Left lobe of liver (tissue), 2 donors: Measurements from ENCODE around the gene SND1. TPM values are rescaled to one million over a fixed set of nuclear protein-coding genes. Genes with fewer than 3 reads are reported as not detected.
A peak's percentile ranks its signal among the peaks of the same experiment; 100 is the strongest.

Experiments used
- ATAC-seq: fragments of 200-7000 bp; cut with Tn5 transposase; one replicate; pipeline ENCODE4 v1.9.1; 2020; ENCODE audit warnings: mild to moderate bottlenecking, moderate library complexity
- DNase-seq: peaks from one replicate; pipeline ENCODE4 v3.0.0-alpha.2; 2020; ENCODE audit warnings: low spot score
- total RNA-seq: library from RNA; stranded (reverse); gene quantifications from one replicate; pipeline ENCODE4 v1.2.1, GENCODE V29; 2021
- donor health status: DM: no; HTN: no; CAD: no; lungs with moderate emphysema.
- donor health status: DM: no; HTN: yes; CAD: no.

Gene SND1
- total RNA-seq, 1 donor from 2014 or later: 152 TPM

DNA sequence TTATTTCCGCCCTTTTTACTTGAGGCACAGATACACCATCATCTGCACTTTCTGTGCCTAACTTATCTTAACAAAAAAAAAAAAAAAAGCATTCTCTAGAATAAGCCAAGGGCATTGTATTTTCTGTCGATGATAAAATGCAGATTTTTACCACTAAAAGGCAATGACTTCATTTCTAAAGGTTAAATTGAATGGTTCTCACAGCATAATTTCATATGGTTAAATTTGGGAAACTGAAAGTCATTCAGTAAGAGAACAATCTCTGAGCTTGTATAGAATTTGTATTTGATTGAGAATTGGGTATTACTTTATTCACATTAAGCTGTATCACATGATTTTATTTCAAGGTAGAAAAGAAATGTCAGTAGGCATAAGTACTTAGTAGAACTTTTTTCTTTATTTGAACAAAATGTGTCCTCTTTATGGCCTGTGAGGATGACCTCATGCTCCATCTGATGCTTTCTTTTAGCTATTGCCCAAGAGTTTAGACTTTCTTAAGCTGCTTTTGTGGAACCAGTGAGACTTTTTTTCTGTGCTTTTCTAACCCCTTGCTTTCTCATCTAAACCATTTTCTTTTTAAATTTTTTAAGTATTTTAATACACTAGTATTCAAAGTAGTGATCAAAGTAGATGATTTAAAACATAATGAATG is 268.9 kb downstream of the SND1 start:
- no peak for ATAC-seq
- no peak for DNase-seq

DNA sequence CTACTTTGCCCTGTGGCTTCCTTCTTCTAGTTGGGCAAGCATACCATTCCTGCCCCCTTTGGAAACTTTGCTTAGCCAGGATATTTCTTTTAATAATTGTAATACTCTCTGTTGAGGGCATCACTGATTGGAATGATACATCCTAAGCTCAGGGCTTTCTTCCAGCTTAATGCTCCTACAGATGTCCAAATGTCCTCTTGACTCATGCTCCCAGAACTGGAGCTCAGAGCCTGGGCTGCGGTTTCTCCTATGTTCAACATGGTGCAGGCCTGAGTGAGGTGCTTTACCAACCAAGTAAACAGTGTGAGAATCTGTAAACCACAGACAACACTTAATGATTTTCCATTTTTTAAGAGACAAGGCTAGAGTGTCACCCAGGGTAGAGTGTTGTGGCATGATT is 270.7 kb downstream of the SND1 start:
- no peak for ATAC-seq
- DNase-seq: no peak

DNA sequence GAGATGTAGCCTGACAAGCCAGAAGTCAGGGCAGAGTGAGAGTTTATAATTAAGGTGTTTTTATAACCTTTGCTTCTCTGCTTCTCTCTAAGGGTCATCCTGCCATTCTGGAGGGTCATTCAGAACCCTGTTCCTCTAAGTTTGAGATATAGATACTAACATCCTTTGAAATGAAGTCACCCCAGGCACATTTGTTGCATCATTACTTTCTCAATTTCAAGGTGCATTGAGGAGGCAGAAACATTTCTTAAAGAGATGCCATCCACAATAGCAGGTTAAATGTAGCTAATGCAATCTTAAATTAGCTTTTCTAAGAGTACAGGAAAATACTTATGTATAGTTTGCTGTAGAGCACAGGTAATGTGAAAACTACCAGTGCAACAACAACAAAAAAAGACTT is 272.9 kb downstream of the SND1 start:
- ATAC-seq (no peak), DNase-seq (no peak)

DNA sequence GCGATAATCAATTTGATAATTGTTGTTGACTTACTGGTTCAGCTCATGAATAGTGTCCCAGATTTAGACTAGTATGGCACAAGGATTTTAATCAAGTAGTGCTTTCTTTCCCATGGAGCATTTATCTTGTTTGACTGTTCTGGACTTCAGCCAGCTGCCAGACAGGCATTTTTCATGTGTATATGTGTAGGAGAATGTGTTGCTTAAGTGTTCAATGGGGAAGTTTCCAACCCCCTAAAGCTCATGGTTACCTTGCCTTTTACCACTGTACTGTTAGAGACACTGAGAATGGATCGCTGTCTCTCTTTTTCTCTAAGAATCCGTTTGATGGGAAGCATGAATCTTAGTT is 275.3 kb downstream of the SND1 start:
- ATAC-seq (no peak), DNase-seq (no peak)

DNA sequence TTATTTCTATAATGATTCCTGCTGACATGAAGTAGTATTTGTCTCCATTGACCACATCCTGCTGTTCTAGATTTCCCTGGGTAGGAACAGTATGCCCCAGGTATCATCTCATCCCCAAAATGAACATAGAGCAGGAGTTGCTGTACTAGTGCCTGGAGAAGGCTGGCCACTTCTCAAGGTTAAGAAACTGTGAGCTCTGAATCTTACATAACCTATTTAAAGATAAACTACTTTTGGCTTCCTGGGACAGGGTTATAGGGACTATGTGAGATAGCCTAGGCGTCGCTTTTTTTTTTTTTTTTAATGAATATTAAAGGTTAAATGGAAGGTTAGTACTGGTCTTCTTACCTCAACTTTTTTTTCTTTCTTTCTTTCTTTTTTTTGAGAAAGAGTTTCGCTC is 276.2 kb downstream of the SND1 start:
- DNase-seq (no peak), ATAC-seq (no peak)

DNA sequence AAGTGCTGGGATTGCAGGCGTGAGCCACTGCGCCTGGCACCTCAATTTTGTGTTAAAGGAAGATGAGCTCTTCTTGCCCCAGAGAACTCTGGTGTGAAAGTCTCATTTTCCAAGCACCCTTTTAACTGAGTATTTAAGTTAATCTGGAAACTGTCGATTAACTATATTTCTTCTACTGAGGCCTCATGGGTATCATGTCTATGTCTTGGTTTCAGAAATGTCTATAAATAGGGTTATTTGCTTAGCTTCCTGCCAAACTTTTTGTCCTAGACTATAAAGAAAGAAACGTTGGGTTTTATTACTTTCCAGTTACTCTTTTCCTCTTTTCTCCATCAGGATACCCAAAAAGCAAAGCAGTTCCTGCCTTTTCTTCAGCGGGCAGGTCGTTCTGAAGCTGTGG is 276.9 kb downstream of the SND1 start:
- DNase-seq: no peak
- no peak for ATAC-seq

DNA sequence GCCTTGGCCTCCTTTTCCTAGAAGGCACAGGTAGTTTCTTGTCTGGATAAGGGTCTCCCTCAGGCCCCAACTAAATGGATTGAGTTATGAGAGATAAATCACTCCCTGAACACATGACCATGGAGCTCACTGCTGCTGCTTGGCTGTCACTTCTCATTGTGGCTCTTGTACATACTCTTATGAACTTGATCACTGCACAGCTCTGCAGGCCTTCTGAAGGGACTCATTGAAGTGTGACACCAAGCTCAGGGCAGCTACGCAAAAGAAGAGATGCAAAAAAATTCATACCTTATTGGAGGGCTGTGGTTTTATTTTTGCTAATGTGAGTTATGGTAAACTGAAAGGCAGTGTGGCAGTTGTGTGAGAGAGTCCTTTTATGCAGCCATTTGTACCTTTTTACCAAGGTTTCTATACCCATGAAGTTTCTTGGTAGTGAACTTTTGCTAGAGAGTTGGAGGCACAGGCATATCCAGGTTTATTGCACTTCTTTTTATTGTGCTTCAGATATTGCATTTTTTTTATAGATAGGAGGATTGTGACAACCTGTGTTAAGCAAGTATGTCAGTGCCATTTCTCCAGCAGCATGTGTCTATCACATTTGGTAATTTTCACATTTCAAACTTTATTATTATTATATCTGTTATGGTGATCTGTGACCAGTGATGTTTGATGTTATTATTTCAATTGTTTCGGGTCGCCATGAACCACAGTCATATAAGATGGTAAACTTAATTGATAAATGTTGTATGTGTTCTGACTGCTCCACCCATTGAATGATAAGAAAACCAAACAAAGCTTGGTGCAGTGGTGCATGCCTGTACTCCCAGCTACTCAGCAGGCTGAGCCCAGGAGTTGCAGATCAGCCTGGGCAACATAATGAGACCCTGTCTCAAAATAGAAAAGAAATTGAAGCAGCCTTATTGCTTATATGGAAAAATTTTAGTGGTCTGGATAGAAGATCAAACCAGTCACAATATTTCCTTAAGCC is 278.6 kb downstream of the SND1 start:
- DNase-seq (no peak), ATAC-seq (no peak)

DNA sequence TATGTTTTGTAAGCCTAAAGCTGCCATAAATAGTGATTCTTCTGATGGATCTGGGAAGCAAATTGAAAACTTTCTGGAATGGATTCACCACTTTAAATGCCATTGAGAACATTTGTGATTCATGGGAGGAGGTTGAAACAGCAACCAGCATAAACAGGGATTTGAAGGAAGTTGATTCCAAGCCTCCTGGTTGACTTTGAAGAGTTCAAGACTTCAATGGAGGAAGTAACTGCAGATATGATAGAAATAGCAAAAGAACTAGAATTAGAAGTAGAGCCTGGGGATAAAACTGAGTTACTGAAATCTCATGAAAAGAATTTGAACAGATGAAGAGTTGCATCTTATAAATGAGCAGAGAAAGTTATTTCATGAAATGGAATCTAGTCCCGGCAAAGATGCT is 280.1 kb downstream of the SND1 start:
- no peak for DNase-seq
- no peak for ATAC-seq

DNA sequence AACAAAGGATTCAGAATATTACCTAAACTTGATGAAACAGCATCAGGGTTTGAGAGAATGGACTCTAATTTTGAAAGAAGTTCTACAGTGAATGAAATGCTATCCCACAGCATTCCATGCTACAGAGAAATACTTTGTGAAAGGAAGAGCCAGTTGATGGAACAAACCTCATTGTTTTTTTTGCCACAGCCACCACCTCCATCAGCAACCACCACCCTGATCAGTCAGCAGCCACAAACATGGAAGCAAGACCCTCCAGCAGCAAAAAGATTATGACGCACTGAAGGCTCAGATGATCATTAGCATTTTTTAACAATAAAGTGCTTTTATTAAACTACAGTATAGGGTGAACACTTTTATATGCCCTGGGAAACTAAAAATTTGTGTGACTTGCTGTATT is 280.5 kb downstream of the SND1 start:
- ATAC-seq (no peak), DNase-seq (no peak)

DNA sequence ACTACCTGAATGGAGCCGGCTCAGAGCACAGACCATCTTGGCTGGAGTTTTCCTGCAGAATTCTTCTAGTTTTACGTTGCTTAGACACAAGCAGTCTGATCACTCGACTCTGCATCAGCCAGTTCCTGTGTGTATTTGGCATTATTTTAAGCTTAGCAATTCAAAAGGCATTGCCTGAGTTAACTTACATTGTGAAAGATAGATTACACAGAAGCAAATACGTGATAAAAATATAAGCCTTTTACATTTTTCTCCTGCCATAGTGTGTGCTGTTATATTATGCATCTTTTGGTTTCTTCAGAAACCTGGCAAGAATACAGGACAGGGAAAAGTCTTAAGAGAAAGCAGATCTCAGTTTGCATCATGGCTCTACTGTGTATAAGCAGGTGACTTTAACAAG is 281.2 kb downstream of the SND1 start:
- no peak for ATAC-seq

DNA sequence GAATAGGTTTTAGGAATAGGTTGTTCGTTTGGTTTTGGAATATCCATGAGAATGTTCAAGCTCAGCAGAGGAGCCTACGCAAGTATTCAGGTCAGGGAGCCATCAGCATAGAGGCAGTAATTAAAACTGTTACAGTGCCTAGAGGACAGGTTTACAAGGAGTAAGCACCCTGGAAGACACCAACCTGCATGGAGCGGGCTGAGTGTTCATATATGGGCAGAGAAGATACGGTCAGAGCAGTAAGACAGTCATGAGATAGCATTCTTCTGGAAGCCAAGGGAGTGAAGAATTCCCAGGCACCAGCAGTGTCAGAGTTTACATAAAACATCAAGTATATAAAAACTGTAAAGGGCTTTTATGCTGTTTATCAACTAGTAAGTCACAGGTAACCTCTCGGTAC is 282.7 kb downstream of the SND1 start:
- ATAC-seq: no peak
- no peak for DNase-seq

More for the DNA sequence above, 281.2 kb downstream of the SND1 start:
- no peak for DNase-seq

DNA sequence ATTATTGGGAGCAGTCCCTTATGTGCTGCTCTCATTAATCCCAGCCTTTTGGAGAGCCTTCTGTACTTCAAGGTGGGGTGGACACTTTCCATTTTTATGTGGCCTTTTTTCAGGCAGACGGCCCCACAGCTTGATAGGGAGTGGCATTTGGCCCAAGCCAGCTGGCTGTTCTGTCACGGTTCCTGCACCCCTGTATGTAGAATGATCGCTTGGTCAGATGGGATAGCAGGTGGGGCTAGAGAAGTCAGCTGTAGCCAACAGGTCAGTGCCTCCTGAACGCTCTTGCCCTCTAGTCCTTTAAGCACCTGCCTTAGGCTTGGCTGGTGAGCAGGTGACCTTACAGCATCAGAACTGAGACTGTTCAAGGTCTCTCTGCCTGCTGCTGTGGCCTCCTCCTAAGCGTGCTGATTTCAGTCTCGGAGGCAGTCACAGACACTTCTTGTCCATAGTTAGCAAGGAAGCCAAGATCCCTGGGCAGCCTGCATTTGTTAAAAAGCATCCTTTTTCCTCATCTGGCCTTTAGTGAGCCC is 283.9 kb downstream of the SND1 start:
- ATAC-seq: peak; percentile 23
- DNase-seq: no peak

DNA sequence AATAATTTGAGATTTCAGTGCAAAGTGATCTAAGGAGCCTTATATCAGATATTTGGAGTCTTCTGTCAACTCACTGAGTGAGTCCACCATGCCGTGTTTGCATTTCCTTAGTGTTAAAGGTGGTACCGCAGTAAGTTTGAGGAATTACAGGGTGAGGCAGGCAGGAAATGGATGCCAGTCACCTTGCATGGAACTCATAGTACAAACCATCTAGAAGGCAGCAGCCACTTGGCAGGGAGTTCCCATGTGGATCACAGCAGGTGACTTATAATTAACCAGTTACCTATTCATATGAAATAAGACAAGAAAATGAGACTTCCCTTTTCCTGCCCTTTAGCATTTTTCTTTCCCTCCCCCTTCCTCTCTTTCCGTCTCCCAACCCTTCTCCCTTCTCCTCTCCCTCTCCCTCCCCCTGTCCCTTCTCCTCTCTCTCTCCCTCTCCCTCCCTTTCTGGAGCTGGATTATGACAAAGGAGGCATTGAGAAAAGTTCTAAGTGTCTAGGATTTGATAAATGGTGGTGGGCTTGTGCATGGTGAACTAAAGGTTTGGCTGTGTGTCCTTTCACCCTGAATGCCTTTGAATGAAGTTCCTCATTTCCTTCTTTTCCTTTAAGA is 285.2 kb downstream of the SND1 start:
- ATAC-seq: no peak
- no peak for DNase-seq

DNA sequence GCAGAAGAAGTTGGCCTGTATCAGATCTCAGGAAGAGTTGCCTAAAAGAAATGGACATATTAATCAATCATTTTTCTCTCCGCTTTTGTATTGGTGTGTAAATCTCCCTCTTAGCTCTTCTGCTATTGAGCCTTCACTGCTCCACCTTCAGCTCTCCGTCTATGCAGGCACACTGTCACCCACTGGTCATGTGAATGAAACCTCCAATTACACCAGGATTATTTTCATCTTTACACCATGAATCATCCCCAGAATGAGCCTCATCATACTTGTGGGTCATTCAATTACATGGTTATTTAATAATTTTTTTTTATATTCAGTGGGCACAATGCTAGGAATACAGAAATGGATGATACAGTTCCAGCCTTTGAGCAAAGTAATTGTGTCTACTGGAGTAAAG is 286.6 kb downstream of the SND1 start:
- DNase-seq: no peak
- ATAC-seq: no peak

DNA sequence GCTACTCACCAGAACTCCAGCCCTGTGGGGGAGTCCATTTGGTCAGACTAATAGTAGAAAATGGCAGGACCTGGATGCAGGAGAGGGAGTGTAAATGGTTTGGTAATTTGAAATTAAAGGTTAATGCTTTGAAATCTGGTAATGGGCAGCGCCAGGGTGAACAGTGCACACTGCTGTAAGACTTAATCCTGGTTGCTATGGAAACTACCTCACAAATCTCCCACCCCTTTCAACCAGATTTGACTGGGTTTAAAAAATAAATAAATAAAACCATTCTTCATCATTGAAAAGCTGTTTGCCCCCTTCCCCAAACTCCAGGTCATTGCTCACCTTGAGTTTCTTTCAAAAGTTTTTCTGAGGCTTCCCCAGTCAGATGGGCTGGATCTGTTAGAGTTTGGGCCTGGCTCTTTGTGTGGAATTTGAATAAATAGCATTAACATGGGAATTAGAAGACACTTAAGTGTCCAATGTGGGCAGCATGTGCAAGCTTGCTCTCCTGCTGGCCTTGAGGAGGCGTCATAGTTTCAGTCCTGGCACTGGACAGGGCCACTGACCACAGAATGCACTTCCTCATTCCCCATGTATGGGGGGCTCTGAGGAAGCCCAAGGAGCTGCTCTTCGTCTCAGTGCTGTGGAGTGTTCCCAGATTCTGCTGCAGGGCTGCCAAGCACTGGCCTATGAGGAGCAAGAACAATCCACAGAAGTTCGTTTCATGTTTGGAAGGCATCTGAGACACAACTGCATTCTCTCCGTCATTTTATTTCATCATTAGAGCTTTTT is 288.6 kb downstream of the SND1 start:
- ATAC-seq (no peak), DNase-seq (no peak)

DNA sequence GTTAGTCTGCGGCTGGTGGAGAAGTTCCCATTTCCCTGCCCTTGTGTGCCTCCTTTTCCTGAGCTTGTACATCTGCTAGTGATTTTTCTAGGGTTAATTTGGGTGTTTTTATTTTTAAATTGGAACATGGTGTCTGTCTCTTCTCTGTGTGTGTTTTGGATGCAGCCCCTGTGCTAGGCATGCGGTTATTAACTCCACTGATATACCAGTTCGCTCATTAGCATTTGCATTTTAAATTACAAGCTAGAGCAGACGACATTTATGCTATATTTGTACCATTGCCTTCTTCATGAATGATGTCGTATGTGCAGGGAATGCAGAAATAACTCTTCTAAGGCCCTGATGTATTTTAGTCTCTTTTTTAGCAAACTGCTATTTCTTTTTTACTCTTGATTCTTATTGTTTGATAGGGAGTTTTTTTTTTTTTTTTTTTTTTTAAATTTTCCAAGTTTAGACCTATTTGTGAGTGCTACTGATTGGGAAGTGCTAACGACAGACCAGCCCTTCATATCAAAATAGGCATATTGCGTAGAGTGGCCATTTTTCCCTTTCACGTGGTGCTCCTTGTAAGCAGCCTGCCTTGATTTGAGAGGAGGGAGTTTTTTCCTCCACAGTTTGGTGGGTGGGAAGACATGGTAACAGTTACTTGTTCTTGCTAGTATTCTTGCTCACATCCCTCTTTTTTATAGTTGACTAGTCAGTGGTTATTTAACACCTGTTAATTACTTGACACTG is 289.6 kb downstream of the SND1 start:
- no peak for DNase-seq
- ATAC-seq: no peak

DNA sequence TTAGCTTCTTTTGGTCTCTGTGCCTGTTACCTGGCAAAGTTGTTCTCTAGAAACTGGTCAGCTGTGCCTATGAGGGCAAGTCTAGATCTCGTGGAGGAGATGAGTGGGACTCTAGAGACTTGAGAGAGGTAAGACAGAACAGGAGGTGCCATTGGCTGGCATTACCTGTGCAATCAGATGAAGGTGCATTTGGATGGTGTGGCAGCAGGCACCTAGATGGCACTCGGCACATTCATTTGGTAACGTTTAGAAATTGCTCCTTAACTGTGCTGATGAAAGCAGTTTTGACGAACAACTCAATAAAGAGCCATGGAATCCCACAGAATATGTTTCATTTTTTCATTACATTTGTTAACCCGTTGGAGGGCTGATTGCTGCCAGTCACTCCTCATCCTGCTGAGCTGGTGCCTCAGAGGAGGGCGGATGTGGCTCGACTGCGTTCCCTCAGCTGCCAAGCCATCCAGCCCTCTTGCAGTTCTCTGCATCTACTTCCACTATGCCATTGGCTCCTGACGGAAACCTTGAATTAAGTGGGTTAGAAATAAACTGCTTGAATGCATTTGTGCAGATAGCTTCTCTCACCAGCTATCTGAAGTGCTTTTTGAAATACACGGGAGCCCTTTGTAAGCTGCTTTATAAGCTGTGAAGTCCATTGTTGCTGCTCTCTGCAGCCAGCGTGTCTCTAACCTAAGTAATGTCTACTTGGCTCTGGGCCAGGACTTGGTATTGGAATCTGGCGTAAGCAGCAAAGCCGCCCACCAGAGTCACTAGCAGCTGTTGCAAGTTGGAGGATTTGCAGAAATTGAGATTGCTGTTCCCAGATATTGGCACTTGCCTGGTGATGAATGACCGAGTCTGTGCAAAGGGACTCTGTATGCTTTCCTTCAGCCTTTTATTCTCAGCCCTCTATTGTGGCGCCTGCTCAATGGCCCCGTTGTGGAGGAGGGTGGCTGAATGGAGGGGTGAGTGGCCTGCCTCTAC is 291.8 kb downstream of the SND1 start:
- no peak for DNase-seq

DNA sequence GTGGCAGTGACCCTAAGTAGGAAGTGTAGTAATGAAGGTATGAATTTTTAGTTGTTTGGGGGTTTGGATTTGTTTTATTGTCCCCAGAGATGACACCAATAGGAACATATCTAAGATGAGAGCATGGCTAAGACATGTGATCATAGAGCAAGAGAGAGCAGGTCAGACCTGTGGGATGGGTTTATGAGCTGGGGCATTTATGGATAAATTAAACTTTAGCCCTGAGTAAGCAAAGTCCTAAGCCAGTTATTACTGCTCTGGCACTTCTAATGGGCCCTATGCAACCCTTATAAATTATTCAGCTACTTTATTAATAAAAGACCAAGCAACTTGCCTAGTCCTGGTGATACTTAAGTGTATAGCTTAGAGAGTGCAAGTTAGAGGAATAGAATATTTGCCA is 294.1 kb downstream of the SND1 start:
- ATAC-seq (no peak), DNase-seq (no peak)

More for the DNA sequence above, 291.8 kb downstream of the SND1 start:
- ATAC-seq: no peak

DNA sequence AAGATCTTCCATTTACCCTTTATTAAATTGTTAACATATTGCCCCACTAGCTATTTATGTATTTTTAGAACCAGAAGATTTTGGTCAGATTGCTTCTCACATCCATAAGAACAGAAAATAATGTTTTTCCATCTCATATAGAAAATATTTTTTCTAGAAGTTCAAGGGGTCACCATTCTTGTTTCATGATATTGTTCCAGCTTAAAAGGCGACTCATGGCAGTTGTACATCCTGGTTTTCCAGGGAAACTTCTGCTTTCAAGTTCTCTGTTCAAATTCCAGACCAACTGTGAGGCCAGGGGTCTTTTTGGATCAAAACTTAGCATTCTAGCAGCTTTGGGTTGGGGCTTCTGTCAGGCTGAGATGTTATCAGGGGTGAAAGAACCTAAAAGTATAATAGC is 294.9 kb downstream of the SND1 start:
- no peak for DNase-seq
- no peak for ATAC-seq
